GM21515 (cell line): ENCODE measurements around the gene SBF2.

Experiments
- ATAC-seq: cut with Tn5 transposase; IDR thresholded peaks from one replicate; pipeline ENCODE4 v1.9.1; 2021; ENCODE audit not compliant: unreplicated experiment

The SBF2 gene

DNA sequence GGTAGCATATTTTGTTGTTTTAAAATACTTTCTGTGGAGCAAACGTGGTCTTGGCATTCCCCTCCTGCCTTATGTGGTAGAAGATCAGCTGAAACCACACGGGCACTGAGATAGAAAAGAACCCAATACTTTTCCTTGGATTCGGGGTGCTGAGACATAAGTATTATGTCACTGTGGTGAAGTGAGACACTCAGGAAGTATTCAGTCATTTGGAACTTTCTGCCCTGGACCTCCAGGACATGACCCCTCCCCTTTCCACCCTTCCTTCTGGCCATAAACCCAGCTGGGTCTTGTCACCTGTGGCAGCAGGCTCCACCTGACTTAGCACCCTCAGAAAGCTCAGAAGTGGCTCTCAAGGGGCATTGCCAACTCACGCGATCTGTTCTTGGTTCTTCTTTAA lies 506.8 kb downstream of the SBF2 start:
- no peak for ATAC-seq

DNA sequence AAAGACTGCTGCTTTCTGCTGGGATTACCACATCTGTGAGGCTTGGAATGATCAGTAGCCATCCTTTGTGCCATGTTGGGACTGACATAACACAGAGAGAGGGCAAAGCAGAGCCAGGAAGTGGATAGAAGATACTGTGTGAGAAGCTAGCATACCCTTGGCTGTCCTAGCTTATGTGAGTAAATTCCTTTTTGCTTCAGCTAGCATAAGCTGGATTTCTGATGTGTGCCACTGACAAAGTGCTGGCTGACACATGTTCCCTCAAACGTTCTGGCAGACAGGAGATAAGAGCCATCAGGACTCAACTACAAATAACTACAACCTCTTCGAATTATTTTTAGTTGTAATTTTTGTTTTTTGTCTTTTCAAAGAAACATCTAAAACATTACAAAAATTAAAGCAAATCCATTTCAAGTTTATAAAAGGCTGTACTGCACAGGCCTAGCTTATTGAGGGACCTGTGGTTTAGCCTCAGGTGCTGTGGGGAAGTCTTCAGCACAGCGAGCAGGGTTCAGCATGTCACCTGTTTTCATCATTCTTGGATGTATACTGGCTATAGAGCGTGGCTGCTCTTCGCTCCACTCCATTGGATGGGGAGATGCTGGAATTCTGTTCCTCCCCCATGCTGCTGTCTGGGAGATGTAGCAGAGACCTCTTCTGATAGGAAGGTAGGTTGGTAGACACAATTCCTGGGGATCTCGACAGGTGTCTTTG lies 509.3 kb downstream of the SBF2 start:
- no peak for ATAC-seq

DNA sequence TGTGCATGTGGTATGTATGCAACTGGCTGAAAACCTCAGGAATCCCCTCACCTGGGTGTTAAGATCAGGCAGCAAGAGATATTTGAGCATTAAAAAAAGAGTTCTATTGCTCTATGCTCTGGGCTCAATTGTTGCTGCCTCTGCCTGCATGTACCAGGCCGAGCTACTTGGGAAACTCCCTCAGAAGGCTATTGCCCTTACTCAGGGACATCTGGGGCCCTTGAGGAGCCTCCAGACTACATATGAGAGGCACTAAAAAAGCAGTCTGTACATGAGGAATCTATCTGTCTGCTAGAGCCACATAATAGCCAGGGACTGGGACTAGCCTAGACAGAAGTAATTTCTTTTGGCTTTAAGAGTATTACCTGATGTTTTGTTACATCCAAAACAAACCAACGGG lies 510.0 kb downstream of the SBF2 start:
- no peak for ATAC-seq

DNA sequence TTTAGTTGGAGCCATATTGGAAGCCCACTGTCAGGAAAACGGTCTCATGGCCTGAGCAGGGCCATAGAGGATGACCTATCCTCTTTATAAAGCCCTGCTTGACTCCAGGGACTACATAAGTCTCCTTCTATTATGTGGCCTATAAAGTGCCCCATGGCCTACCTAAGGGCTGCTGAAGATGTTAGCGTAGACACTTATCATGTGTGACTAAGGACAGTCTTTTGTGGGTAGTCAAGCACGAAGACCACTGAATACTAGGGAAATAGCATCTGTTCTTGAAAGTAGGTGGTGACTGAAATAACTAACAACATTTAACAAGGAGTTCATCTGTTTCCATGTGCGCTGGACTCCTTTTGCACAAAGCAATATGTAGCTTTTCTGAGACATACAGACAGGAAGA lies 513.1 kb downstream of the SBF2 start:
- ATAC-seq, result no peak

DNA sequence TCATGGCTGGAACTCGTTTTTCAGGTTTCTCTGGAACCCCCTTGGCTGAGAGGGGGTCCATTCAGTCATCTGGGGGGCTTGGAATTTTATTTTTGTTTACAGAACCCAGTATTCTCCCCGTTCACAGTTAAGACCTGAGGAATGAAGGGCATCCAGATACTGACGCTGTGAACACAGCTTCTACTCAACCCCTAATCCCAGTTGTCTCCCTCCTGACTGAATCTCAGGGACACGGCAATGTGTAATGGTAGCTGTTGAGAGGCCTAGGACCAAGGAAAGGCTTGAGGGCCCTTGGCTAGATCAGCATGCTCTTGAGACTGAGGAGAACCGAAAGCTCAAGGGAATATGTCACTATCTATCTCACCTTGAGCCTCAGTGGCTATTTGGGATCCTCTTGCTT lies 516.5 kb downstream of the SBF2 start:
- no peak for ATAC-seq

DNA sequence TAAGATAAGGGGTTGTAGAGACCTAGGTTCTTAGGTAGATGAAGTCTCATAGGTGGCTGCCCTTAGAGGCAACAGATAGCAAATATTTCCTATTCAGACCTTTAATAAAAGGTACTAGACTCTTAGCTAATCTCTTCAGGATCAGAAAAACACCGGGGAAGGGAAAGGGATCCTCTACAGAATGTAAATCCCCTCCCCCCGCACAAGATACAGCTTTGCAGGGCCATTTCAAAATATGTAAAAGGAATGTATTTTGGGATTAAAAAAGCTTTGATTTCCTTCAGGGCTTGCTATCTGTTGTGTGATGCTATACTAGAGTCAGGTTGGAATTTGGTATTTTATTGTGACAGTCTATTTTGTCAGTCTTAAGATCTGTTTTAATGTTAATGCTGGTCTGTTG lies 517.0 kb downstream of the SBF2 start:
- ATAC-seq, result no peak

DNA sequence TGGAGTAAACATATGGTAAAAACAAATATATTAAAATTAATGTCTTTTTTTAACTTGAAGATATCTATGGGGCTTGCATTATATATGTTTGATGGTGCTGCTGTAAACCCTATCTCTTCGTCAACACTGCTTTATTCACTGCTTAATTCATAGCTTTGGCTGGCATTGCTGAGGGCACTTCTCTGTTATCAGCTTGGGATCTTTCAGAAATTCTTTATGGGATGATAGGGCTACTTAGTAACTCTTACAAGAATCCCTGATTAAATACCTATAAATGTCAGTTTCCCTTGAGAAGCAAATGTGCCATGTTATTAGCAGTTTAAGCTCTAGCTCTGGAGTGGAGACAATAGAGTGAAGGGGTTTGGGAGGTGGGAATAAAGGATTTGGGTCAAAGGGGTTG lies 517.8 kb downstream of the SBF2 start:
- ATAC-seq, result no peak

DNA sequence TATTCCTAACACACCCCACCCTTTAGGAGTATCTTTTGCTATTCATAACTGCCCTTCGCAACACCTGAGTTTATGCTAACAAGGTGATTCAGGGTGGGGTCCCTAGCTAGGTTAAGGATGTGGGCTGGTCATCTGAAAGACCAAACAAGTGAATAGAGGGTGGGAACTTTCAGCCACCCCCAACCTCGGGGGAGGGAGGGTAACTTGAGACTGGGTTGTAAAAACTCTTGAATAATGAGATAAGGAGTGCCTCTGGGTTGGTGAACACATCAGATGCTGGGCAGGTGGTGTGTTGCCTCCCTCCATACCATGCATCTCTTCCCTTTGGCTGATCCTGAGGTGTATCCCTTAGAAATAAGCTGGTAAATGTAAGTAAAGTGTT lies 518.6 kb downstream of the SBF2 start:
- no peak for ATAC-seq

DNA sequence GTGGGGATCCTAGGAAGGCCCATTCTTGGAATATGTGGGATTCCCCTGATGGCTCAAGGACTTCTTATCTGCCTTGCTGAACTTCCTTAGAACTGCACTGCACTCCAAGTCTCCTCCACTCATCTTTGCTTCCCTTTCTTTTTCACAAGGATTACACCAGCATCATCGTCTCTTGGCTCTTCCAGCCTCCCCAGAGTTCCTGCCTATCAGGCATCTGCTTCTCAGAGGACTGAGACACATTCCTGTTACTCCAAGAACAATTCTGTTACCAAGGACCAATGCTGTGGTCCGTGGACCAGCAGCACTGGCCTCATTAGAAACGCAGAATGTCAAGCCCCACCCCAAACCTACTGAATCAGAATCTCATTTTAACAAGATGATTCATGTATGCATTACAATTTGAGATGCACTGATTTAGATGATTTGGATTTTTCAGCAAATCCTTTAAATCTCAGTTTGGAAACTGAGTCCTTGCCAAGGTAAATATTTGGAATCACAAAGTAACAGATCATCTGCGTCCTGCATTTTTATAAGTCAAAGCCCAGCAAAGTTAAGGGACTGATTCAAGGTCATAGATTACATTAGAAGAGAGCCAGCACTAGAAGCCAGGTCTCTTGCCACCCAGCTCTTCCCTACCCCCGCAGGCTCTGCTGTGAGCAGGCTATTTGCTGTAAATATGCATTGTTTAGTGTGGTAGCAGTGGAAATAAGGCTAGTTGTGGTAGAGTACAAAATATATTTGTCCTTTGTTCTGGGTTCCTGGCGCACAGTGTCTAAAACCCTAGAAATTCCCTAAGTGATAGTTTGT lies 519.2 kb downstream of the SBF2 start:
- ATAC-seq, result no peak

DNA sequence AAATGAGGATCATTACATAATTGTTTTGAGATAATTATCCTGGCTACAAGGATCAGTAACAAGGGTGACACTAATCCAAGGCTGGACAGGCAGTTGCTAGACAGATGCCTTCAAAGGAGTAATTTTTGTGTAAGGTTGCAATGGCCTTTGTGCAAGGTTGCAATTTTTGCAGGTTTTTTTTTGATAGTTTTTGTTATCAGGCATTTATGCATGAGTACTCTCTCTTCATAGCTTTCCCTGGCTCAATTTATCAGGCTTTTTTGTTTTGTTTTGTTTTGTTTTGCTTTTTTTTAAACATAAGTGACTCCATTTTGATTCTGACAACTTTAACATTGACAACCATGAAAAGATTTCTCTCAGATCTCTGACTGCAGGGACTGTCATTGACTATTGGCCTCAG lies 519.9 kb downstream of the SBF2 start:
- no peak for ATAC-seq

DNA sequence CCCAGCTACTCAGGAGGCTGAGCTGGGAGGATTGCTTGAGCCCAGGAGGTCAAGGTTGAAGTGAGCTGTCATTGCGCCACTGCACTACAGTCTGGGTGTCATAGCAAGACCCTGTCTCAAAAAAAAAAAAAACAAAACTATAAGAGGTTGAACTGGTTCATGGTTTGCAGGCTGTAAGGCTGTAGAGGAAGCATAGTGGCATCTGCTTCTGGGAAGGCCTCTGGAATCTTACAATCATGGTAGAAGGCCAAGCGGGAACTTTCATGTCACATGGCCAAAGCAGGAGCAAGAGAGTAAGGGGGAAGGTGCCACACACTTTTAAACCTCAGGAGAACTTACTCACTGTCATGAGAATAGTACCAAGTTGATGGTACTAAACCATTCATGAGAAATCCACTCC lies 520.5 kb downstream of the SBF2 start:
- no peak for ATAC-seq

DNA sequence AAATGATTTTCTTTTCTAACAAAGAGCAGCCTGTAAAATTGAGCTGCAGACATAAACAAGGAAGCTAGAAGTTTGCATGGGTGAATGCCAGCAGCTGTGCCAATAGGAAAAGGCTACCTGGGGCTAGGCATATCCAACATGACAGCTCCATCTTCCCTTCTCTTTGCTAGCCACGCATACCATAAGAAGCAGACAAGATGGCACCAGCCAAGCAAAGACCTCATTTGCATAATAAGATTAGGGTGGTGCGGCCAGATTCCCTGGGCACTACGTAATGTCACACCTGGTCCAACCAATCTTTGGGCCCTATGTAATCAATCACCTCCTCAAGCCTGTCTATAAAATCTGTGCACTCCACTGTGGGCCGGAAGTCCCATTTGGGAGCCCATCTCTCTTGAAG lies 521.8 kb downstream of the SBF2 start:
- no peak for ATAC-seq

DNA sequence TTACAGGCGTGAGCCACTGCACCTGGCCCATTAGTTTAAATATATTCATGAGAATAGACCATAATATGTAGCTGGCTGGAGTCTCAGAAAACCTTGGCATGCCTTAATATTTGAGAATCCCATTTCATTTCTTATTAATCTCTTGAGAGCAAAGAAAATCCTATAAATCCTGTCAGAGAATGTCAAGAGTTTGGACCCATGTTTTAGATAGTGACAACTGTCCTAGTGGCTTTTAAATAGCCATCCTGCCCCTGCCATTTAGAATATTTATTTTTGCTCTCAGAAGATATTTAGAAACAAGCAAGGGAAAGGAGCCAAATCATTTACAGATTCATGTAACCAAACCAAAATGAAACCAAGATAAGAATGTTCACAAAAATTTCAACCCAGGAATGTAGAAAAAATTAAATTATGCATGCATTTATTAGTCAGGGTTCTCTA lies 522.9 kb downstream of the SBF2 start:
- no peak for ATAC-seq

DNA sequence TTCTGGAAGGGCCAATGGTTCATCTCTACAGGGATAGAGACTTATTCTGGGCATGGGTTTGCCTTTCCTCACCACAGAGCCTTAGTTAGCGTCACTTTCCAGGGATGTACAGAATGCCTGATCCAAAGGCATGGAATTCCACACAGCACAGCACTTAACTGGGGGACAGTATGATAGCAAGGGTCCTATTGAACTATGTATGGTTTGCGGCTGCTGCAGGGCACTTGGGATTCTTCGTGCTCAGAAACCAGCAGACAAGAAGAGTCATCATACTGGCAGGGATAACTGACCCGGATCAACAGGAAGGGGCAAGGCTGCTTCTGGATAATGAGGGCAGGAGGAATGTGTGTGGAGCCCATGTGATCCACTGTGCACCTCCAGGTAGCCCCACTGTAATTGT lies 524.4 kb downstream of the SBF2 start:
- ATAC-seq, result no peak

DNA sequence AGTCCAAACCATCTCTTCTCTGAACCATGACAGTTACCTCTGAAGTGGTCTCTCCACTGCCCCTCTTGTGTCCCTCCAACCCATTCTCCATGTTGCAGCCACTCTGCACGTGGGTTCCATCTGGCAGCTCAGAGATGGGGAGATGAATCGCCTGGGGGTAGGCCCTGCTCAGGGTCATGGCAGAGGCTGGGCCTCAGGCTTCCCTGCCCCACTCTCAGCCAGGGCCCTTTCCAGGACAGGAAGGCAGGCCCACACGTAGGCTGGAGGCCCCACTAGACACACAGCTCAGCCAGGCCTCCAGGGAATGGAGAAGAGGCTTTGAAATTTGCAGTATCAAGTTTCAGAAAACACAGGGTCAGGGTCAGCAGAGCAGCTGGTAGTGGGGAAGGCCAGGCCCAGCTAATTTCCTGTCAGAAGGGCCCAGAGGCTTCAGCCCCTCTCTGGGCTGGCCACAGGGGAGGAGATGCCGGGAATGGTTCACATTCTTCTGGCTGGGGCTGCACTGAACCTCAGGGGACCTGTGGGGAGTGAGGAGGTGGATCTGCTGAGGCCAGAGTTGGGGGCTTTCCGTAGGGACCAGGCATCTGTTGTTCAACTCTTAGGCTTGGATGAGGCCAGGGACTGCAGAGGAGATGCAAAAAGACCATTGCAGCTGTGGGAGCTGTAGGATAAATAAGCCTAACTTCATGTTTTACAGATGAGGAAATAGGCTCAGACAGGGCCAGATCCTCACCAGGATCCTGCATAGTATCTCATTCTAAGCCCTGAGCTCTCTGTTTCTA lies 528.5 kb downstream of the SBF2 start:
- no peak for ATAC-seq

DNA sequence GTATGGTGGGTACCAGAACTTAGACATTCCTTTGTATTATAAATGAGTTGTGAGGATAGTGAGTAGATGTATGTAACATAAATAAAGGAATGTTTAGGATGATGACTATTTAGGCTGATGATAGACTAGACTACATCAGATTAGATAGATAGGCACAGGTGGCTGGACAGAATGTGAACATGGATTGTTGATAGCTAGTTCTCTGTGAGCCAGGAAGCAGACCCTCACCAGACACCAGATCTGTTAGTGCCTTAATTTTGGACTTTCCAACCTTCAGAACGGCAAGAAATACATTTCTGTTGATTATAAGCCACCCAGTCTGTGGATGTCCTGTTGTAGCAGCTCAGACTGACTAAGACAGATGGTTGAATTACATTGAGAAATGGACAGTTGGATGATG lies 530.7 kb downstream of the SBF2 start:
- ATAC-seq, result no peak

DNA sequence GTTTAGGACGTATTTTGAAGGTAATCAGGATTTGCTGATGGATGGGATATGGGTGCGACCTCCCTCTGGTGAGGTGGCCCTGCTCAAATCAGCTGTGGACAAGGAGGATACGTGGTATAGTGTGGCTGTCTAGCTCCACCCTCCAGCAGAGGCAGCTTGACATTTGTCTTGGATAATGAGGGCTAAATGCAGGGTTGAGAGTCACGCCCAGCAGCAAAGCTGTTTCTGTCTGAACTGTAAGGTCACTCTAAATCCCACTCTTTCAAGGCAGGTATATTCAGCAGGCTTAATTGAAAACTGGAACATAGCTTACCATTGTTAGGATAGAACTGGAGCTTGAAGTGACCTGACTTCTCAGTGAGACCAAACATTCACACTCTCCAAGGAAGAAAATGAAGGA lies 531.5 kb downstream of the SBF2 start:
- no peak for ATAC-seq

DNA sequence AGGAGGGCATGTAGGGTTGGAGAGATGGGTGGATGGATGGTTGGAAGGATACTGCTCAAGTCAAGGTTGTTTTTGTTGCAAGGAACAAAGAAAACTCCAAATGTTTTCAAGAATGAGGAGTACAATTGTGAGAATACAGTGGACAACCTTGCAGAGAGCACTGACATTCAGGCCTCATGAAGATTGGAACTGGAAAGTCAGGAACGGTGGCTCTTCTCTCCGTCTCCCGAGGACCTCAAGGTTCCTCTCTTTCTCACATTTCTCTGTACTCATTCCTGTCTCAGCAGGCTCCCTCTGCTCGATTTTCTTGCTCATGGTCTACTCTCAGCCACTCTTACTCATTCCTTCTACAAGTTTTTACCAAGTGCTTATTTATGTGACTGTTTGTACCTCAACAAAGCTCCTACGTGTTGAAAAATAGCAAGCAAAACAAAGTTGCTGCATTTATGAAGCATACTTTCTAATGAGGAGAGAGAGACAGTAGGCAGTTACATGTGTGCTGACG lies 532.5 kb downstream of the SBF2 start:
- ATAC-seq, result no peak

DNA sequence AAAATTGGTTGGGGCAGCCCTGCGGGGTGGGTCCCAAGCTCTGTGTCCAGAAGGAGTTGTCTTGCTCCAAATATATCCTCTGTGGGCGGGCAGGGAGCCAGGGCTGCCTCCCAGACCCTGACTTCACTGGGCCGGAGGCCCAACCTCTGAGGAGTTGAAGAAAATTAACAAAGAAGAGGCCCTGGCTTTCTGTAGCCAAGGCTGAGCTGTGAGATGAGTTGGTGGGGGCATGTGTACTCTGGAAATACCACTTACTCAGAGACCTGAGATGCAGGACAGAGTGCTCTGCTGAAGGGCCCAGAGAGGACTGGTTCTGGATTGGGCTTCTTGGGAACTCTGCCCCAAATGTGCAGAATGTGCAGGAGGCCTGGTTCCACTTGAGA lies 533.8 kb downstream of the SBF2 start:
- ATAC-seq, result no peak

DNA sequence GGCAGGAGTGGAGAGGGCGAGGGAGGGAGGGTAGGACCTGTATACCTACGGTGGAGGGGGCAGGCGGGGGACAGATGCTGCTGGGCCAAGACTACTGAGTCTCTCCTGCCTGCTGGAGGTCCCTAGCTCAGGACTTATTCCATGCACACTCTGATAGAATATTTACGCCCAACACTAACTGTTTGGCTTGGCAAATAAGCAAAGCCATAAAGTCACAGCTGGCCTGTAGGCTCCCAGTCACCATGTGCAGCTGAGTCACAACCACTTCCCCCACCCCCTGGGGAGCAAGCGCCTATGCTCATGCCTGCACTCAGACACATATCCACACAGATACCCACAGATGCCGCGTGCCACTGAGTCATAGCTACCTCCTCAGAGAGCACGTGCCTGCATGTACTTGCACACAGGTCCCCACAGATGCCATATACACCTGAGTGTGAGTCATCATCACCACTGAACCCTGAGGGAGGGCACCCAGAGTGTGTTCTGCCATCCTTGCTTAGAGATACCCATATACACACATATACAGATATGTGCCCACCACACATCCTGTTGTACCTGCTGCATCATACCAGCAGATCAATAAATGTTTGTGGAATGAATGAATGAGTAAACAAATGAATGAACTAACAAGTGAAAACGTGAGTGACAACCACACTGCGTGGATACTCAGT lies 534.4 kb downstream of the SBF2 start:
- ATAC-seq, result no peak
